ENCODE results near the gene ASB2. TPM values are rescaled to one million over a fixed set of nuclear protein-coding genes. Genes with fewer than 3 reads are reported as not detected.

Gene ASB2
- total and polyA plus RNA-seq, 2 of the 4 experiments (the other 2 are of a cell fraction), result 0.54 to 0.77 TPM

GRCh38 chr14:93960108-93960475, 16.3 kb downstream of the ASB2 start:
- ChIA-PET CTCF (no interaction called here), POLR2A (ENCODE audit: unreplicated experiment) (no interaction called here)
- Histone ChIP-seq H3K79me1 (ENCODE audit: low read depth in 1 of 2, low read length in 2 of 2) (no peaks in the 10 kb centered on the region), H3K18ac (ENCODE audit: low read depth, low read length) (peak overlapping the region; percentile 91), H4K20me1 (ENCODE audit: insufficient read depth, low read length) (peaks cover 3% of the 10 kb centered on the region; the same call in 1 of the 2 replicates), H4K8ac (ENCODE audit: low read depth in 2 of 2, low read length in 2 of 2) (peak overlapping the region in 1 of 2 experiments; percentile 12; a peak in 2 of 4 replicates), H3K9ac (ENCODE audit: low read depth, low read length) (no peak overlapping the region), H3K4me2 (ENCODE audit: low read depth, low read length) (no peak overlapping the region), H3K27ac (ENCODE audit: insufficient read depth, low read length) (no peak overlapping the region; the same call in 1 of the 2 replicates), H3K9me3 (ENCODE audit: control insufficient read depth, insufficient read depth, low read length) (no peaks in the 10 kb centered on the region), H2AFZ (replicated peaks; ENCODE audit: low read length, poor library complexity) (peak overlapping the region; percentile 67), H3K14ac (replicated peaks; ENCODE audit: low read depth, low read length) (peak overlapping the region; percentile 23), H2AK5ac (ENCODE audit: low read depth, low read length) (peak overlapping the region; percentile 69), H3K4ac (ENCODE audit: low read depth, low read length) (peak overlapping the region; percentile 75), H2BK5ac (ENCODE audit: low read depth, low read length, poor library complexity, severe bottlenecking) (peak overlapping the region; percentile 68), H3K23ac (ENCODE audit: low read depth, low read length) (no peak overlapping the region), H4K91ac (ENCODE audit: insufficient read depth, low read depth, low read length) (peak overlapping the region; percentile 55; the same call in 1 of the 2 replicates), H2BK15ac (ENCODE audit: low read depth, low read length) (peak overlapping the region; percentile 63; the same call in 2 of the 3 replicates), H3K4me3 (ENCODE audit: insufficient read depth, low read depth, low read length) (no peak overlapping the region), H3K36me3 (ENCODE audit: control insufficient read depth, insufficient read depth, low read length) (no peaks in the 10 kb centered on the region), H3K9me1 (ENCODE audit: insufficient read depth, low read length) (peaks cover 24% of the 10 kb centered on the region), H2AK9ac (replicated peaks; ENCODE audit: low read depth, low read length, poor library complexity) (no peak overlapping the region), H2BK120ac (ENCODE audit: low read depth, low read length) (peak overlapping the region; percentile 46; the same call in 1 of the 2 replicates), H3K27me3 (ENCODE audit: control insufficient read depth, insufficient read depth, low read length) (no peaks in the 10 kb centered on the region; the same call in 1 of the 2 replicates), H3K56ac (ENCODE audit: extremely low read depth, insufficient read depth, low read length) (no peak overlapping the region), H4K5ac (ENCODE audit: low read depth, low read length) (peak overlapping the region; percentile 69; the same call in 1 of the 2 replicates), H2BK20ac (ENCODE audit: low read depth, low read length) (peak overlapping the region; percentile 64; the same call in 1 of the 2 replicates), H3K4me1 (ENCODE audit: control insufficient read depth, insufficient read depth, low read length) (peaks cover 25% of the 10 kb centered on the region)
- BruUV-seq (replicated peaks), result no TSS peak
- in situ Hi-C loops (cut with MboI; ENCODE audit: low sequenced_read_pairs) (no loop called here), dilution Hi-C loops (cut with HindIII; ENCODE audit: low sequenced_read_pairs, unreplicated experiment) (no loop called here), intact Hi-C loops (cut with micrococcal nuclease) (no loop called here)
- TF ChIP-seq POLR2A (IDR thresholded peaks at IDR 0.05; ENCODE audit: low read depth, low read length) (no peak), CHD1 (IDR thresholded peaks at IDR 0.05; ENCODE audit: low read depth, low read length) (no peak), BHLHE40 (IDR thresholded peaks at IDR 0.05; ENCODE audit: low read depth, low read length) (no peak), USF2 (IDR thresholded peaks at IDR 0.05; ENCODE audit: low read depth, low read length) (no peak), FOS (IDR thresholded peaks at IDR 0.05; ENCODE audit: low read depth, low read length) (no peak)
- DNase-seq (peak; percentile 4), ATAC-seq (ENCODE audit: low read depth) (no peak)

Data from IMR-90 (cell line).